GM06990 (cell line): ENCODE measurements around the gene FKBP2.

Experiments
- DNase-seq: peaks from one replicate; pipeline ENCODE4 v3.0.0-alpha.2; 2011; ENCODE audit not compliant: insufficient read length; ENCODE audit errors: extremely low read depth
- H3K27me3 ChIP-seq: replicated peaks from 2 replicates; pipeline ENCODE4 v1.6.0; 2011; ENCODE audit warnings: low read length; ENCODE audit not compliant: control insufficient read depth, insufficient read depth
- H3K36me3 ChIP-seq: 2 replicates; pipeline ENCODE4 v1.5.1; 2011; ENCODE audit warnings: low read length; ENCODE audit not compliant: control insufficient read depth, insufficient read depth
- H3K4me3 ChIP-seq: replicated peaks from 2 replicates; pipeline ENCODE4 v1.5.1; 2011; ENCODE audit warnings: low read depth, mild to moderate bottlenecking, control low read depth, low read length
- CTCF ChIP-seq: IDR thresholded peaks from 2 replicates; pipeline ENCODE4 v1.5.1; 2011; ENCODE audit warnings: low read length, control low read depth, mild to moderate bottlenecking, inconsistent platforms; ENCODE audit not compliant: insufficient read depth, poor library complexity, severe bottlenecking

FKBP2 gene

DNA sequence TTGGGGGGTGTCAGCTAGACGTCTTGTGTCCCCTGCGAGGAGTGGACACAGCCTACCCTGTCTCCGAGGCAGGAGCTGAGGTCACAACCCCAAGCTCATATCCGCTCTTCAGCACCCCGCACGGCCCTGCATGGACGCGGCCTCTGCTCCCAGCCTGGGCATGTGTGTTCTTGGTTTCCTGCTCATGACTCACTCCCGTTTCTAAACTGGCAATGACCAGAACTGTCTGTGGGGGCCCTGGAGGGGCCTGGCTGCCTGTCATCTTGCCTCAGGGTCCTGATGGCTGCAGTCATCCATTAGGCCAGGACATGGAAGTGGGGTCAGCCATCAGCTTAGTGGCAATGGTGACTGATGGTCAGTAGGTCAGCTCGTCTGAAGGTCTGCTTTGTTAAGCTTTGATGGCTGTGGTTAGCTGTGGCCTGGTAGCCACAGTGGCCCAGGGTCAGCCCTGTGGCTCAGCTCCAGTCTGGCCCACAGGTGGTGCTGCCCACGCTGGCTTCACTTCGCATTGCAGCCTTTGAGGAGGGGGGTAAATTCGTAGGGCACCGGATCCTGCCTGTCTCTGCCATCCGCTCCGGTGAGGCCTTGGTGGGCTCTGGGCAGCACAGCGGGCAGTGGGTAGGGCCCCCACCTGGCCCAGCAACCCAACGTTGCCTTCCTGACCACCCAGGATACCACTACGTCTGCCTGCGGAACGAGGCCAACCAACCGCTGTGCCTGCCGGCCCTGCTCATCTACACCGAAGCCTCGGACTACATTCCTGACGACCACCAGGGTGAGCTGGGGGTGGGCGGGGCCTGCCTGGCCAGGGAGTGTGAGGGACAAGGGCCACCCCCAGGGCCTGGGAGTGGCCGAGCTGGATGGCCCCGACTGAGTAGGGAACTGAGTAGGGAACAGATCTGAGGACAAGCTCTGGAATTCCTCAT, 22.4 kb downstream of the FKBP2 start:
- no peak for DNase-seq
- H3K27me3 ChIP-seq, result no peaks in the 10 kb centered on the region
- H3K4me3 ChIP-seq, result no peak overlapping the region
- TF ChIP-seq CTCF, result no peak
- peaks cover 11% of the 10 kb centered on the region for H3K36me3 ChIP-seq

DNA sequence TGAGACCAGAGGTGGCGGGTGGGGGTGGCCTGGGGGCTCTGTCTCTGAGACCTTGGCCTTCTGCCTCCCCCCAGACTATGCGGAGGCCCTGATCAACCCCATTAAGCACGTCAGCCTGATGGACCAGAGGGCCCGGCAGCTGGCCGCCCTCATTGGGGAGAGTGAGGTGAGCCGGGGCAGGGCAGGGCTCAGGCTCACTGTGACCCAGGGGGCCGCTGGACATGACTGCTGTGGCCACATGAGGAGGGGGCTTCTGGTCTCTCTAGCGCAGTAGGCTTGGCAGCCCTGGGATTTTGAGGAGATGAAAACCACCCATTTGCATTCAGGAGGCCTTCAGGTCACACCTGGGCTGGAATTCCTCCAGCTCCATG, 23.0 kb downstream of the FKBP2 start:
- Histone ChIP-seq H3K4me3 (no peak overlapping the region), H3K27me3 (no peaks in the 10 kb centered on the region), H3K36me3 (peaks cover 8% of the 10 kb centered on the region)
- no peak for TF ChIP-seq CTCF
- DNase-seq, result no peak

DNA sequence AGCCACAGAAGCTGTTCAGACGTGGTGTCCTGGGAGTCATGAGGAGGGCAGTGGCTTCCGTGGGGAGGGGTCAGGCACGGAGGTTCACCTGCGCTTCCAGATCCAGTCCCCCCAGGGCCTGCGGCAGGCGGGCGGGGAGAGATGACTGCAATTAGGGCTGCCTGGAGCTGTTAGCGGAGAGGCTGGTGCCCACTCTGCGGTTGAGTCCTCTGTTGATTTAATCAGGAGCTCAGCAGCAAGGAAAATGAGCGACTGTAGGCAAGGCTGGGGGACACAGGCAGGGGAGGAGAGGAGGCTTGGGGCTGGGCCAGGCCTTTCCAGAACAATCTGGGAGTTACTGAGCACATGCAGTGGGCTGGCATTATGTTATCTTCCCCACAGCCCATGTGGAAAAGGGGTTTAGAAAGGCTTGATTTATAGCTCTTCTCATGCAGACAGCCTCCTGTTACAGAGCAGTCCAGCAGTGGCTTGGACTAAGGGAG, 23.5 kb downstream of the FKBP2 start:
- Histone ChIP-seq H3K4me3 (no peak overlapping the region), H3K36me3 (peaks cover 8% of the 10 kb centered on the region), H3K27me3 (no peaks in the 10 kb centered on the region)
- no peak for DNase-seq
- no peak for TF ChIP-seq CTCF

GRCh38 chr11:64265176-64266160, 24.6 kb downstream of the FKBP2 start:
- no peaks in the 10 kb centered on the region for H3K27me3 ChIP-seq
- H3K4me3 ChIP-seq, result no peak overlapping the region
- DNase-seq, result no peak
- no peak for TF ChIP-seq CTCF
- H3K36me3 ChIP-seq, result peaks cover 8% of the 10 kb centered on the region

DNA sequence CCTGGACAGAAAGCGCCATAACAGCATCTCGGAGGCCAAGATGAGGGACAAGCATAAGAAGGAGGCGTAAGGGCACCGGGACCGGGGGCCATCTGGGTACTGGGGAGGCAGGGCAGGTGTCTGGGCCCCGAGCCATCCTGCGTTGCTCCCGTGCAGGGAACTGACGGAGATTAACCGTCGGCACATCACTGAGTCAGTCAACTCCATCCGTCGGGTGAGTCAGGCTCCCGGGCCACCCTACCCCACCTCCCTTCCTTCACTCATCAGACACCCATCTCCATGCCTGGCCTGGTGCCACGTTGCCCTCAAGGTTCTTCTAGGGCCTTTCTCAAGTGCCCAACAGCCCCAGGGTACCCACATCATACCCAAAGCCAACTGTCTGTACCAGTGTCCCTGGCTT, 25.4 kb downstream of the FKBP2 start:
- peaks cover 7% of the 10 kb centered on the region for H3K36me3 ChIP-seq
- no peaks in the 10 kb centered on the region for H3K27me3 ChIP-seq
- TF ChIP-seq CTCF, result no peak
- no peak for DNase-seq
- no peak overlapping the region for H3K4me3 ChIP-seq
